Fibroblast of skin of back (primary cell): Measurements from ENCODE around the gene DTX3.
"Not testable (repeated sequence)": the region's sequence is repeated elsewhere in the genome, so short reads cannot be mapped to it uniquely, and the experiment has no call there.

Source experiments
- DNase-seq: peaks from one replicate; pipeline ENCODE4 v3.0.0-alpha.2; 2013

DTX3 gene

DNA sequence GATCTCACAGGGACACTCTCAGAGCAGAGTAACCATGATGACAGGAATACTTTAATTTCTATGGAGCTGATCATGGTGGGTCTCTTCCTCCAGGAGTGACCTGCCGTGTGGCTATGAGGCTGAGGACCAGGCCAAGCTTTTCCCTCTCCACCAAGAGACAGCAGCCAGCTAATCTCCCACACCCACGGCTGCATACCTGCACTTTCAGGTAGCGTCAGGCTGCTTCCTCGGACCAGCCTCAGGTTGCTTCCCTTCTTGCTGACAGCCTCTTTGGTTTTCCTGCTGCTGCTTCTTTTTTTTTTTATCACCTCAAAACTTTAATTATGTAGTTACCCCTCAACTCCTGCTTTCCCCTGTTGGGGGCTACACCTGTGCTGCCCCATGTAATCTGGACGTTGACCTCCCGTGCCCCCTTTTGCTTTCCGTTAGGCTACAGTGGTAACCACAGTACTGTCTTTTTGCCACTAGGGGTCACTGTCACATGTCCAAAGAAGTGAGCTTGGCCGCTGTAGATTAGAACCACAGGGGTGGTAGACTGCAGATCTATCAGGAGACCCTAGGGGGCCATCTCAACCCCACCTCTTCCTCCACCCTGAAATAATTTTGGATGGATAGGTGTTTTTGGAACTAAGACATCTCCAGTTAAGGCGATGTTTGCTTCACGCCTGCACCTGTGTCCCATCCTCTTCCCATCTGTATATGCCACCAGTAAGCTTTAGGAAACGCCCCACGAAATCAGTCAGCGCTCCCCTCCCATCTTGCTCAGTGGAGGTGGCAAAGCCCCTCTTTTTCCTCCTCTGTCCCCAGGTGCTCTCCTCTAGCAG lies 21.4 kb upstream of the DTX3 start:
- DNase-seq: peak; percentile 77

DNA sequence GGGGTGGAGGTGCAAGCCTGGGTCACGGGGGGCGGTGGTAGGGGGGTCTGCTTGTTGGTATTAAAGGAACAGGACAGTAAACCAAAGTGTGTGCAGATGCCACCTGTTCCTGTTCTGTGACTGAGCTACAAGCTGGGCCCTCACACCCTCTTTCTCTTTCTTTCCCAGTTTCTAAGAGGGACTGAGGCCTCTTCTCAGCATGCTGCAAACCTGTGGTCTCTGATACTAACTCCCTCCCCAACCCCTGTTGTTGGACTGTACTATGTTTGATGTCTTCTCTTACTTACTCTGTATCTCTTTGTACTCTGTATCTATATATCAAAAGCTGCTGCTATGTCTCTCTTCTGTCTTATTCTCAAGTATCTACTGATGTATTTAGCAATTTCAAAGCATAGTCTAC lies 20.6 kb upstream of the DTX3 start:
- no peak for DNase-seq

DNA sequence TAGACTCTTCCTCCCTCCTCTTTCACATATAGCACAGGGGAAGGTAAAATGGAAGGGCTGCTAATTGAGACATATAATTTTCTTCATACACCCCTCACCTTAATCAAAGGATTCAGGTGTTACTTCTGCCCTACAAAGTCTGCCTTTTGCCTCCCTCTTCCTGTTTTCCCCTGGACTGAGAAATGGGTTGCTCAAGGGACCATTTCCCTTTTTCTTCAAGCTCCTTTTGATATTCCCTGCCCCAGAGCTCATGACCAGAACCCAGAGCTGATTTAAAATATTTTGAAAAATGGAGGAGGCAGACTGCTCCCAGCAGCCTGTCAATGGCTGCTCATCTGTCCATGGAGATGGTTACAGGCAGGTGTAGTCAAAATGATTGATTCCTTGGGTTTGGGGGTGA lies 19.9 kb upstream of the DTX3 start:
- DNase-seq: no peak

DNA sequence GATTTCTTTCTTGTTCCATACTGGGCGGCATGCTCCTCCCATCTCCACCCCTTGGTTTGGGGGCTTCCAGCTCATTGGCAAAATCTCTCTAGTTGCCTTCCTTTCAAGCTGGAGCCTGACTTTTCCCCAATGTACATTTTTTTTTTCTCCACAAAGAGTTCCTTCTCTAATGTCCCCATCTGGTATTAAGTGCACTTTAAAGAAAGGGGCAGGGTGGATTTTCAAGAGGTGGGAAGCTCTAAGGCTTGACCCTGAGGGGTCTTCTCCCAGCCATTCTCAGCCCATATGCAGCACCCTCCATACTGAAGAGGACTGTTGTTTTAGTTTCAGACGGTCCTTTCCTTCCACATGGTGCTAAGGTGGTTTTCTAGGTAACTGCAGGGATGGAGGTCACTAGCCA lies 19.5 kb upstream of the DTX3 start:
- no peak for DNase-seq

DNA sequence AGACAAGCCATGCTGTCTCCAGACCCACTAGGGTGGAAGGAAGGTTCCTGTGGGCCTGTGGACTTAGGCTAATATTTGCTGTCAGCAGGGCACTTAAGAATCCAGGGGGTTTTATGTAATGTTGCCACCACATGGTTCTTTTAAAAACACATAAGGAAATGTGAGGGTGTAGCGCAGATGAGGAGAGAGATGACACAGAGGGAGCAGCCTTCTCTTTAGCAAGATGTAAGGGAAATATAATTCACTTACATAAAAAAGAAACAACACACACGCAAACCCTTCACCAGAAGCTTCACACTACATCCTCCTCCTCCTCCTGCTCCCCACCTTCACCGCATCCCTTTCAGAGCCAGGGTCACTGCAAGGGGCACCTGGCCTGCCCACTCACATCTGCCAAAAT lies 18.5 kb upstream of the DTX3 start:
- no peak for DNase-seq

DNA sequence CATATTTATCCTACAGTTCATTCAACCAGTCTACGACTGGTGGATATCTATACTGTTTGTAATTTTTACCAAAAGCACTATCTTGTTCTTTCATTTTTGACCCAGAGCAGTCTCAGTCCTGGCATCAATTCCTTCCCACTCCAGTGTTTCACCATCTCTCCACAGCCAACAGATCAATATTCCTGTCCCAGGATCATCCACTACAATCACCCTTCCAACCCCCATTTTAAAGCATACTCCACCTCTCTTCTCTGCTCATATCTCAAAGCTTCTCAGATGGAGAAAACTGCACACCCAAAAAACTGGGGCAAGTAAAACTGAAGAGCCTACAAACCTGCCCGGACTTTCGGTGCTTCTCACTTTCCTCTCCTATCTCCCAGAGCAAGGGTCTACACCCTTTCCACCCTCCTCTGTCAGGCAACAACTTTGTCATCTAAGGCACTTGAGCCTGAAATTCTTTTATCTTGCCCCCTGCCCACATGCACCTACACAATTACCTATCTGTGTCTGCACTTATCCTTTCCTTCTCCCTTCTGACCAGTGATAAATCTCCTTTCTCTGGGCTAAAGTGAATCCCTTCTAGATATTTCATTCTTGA lies 17.7 kb upstream of the DTX3 start:
- no peak for DNase-seq

DNA sequence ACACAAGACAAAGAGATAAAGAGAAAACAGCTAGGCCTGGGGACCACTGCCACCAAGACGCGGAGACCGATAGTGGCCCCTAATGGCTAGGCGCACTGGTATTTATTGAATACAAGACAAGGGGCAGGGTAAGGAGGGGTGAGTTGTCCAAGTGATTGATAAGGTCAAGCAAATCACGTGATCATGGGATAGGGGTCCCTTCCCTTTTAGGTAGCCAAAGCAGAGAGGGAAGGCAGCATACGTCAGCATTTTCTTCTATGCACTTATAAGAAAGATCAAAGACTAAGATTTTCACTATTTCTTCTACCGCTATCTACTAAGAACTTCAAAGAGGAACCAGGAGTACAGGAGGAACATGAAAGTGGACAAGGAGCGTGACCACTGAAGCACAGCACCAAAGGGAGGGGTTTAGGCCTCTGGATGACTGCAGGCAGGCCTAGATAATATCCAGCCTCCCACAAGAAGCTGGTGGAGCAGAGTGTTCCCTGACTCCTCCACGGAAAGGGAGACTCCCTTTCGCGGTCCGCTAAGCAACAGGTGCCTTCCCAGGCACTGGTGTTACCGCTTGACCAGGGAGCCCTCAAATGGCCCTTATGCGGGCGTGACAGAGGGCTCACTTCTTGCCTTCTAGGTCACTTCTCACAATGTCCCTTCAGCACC lies 15.5 kb upstream of the DTX3 start:
- DNase-seq: not testable (repeated sequence)

DNA sequence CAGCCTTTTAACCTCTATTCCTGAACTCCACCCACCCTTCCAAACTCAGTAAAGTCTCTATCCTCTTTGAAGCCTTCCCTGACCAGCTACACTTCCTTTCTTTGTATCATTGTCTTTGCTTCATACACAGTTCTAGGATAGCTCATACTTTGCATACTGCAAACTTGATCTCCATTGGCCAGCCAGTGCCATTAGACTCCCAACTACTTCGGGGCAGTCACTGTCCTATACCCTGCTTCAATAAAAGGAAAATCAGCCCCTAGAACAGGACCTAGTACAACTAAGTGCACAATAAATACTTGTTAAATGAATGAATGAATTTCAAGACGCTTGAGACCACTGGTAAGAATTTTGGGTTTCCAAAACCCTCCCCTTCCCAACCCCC lies 14.2 kb upstream of the DTX3 start:
- no peak for DNase-seq

DNA sequence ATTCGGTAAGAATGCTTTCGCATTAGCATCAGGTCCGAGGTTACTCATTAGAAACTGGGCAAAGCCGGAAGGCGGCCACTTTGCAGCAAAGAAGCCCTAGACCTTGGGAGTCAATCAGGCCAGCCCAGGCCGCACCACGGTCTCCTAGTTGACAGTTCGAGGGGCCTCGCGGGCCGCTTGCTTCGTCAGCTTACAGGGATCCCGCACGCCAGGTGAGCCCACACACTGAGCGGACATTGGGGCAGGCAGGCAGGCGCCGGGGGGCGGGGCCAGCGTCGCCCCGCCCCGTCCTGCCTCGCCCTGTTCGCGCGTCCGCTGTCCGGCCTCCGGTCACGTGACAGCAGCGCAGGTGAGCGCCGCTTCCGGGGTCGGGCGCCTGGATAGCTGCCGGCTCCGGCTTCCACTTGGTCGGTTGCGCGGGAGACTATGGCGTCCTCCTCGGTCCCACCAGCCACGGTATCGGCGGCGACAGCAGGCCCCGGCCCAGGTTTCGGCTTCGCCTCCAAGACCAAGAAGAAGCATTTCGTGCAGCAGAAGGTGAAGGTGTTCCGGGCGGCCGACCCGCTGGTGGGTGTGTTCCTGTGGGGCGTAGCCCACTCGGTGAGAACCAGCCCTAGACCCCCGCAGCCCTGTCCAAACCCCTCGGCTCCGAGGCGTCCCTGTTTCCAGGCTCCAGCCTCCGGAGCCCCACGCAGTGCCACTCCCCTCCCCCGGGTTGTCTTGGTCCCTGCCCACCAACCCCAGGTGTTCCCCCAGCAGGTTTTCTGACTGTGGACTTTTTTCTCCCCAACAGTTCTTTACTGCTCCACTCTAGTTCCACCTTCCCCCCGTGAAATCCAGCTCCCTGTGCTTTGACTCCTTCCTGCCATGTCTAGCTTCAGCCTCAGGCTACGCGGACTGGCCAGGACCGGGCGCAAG lies 13.5 kb upstream of the DTX3 start, which contains the start of gene PIP4K2C:
PIP4K2C (plus strand) TSS at position 329 of the 918 bp plus-strand sequence; CDS start at position 427, 98 bp downstream.
- DNase-seq: peak; percentile 47

DNA sequence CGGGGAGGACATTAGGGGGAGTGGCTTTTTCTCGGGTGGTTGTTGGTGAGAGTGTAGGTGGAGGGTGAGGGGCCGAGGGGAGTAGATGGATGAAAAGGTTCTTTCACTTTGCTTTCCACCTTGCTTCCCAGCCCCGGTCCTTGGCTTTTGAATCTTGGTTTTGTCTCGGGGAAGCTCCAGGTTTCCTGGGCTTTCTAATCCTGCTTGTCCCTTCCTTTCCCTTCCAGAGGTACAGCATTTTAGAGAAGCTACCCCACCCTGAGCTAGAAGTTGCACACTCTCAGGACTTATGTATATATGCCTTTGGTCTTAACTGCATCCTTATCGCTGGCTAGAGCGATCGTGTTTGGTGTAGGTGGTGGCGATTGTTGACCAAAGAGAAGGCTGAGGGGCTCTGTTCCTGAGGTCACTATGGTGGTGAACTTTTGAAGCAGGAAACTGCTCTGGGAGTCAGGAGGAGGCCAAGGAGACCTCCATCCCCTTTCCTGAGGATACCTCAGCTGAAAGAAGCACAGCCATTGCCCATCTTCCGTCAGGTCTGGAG lies 12.8 kb upstream of the DTX3 start:
- no peak for DNase-seq

DNA sequence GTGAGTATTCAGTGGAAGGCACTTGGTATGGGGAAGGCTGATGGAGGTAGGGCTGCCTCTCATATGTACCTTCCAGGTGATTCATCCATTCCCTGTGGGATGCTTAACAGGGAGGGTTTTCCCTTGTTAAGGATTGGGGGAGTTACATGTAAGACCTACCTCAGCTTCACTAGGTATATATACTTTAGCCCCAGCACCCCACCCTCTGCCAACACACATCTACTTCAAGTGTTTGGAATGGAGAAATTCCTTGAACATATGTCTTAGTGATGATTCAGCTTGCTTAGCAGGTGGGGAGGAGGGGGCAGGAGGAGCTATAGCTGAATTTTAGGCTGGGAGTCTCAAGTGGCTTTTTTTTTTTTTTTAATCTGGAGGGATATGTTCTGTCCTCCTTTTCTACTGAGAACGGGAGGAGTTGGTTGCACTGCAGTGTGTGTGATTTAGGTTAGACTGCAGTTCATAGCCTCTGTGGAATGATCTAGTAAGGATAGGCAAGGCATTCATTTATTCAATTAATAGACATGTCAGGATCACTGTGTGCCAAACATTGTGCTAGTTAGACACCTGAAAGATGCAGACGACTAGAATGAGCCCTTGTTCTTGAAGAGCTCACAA lies 12.0 kb upstream of the DTX3 start:
- peak; percentile 25 for DNase-seq

DNA sequence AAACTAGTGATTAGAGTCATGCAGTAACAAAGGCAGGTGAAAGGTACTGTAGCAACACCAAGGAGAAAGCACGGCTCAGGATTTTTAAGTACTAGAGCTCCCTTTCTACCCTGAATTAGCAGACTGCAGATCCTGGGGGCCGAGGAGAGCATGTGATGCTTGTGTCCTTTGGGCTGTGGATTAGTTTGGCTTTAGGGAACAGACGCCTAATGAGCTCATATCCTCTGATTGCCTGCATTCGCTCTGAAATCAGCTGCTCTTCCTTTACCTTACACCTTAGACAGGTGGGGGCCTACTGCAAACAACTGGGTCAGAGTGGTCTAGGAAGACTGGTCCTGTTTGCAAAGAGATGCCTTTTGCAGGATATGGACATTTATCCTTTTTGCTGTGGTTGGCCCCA lies 11.4 kb upstream of the DTX3 start:
- DNase-seq: no peak

DNA sequence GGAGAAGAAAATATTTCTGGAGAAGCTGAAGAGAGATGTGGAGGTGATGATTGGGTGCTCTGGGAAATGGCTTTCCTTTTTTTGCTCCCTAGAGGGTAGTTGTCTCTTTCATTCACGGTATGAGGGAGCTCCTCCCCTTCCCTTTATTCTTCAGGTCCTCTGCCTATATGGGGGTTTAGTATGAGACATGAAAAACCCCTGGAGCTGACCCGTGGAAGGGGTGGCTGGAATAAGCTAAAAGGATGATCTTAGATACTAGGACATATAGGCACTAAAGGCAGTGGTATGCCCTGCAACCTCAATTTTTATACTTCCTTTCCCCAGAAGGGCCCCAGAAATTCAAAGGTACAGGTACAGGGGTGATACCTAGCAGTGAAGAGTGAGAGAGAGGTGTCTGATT lies 4.2 kb upstream of the DTX3 start:
- DNase-seq: no peak

DNA sequence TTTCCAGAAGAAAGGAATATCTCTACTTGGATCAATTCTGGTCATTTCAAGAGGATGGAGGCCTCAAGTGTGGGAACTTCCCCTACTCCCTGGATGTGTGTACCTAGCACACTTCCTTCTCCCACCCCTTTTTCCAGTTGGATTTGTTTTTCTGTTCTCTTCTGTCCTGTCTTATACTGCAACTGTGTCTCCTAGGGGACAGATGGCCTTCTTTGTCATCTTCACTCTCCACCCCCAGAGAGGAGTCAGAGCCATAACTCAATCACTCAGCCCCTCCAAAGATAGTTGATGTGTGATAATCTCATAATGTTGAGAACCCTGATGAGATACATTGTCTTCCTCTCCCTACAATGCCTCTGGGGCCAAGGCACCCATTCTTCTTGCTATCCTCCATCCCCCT lies 2.1 kb upstream of the DTX3 start:
- no peak for DNase-seq

DNA sequence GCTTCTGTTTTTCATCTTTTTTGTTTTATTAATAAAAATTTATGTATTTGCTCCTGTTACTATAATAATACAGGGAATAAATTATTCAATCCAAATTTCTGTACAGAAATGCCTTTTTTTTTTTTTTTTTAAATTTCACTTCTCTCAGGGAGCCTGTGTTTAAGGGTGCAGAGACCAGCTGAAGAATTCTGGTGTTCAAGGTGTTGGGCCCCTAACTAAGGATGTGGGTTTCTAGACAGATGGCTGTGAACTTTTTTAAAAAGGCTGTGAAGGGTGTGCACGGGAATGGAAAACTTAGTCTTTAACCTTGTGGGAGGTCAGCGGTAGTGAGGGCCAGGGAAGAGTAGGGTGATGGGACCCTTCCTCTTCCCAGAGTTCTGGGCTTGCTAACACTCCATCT lies 1.3 kb upstream of the DTX3 start:
- no peak for DNase-seq

DNA sequence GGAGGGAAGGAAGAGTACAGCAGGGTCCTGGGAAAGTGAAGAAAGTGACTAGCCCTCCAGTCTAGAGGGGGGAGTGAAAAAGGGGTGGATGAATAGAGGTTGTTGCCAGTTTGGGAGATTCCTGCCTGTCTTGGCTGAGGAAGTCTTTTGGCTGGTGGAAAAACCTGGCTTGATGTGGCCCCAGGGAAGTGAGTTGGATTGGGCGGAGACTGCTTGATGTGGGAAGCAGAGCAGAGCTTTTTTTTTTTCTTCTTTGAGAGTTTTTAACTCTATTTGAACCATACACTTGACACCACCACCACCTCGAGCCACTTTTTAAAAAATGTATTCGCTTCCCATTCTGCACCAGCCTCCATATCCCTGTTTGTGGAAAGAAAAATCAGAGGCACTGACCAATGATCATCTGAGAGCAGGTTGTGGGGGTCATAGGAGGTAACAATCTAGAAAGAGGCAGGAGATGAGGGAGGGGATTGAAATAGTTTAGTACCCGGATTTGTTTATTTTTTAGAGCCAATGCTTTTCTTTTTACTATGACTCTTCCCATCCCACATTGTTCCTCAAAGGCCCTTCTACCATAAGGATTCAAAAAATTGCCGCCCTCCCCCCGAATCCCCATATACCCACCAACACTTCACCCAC lies 690 bp upstream of the DTX3 start:
- DNase-seq: peak; percentile 24

DNA sequence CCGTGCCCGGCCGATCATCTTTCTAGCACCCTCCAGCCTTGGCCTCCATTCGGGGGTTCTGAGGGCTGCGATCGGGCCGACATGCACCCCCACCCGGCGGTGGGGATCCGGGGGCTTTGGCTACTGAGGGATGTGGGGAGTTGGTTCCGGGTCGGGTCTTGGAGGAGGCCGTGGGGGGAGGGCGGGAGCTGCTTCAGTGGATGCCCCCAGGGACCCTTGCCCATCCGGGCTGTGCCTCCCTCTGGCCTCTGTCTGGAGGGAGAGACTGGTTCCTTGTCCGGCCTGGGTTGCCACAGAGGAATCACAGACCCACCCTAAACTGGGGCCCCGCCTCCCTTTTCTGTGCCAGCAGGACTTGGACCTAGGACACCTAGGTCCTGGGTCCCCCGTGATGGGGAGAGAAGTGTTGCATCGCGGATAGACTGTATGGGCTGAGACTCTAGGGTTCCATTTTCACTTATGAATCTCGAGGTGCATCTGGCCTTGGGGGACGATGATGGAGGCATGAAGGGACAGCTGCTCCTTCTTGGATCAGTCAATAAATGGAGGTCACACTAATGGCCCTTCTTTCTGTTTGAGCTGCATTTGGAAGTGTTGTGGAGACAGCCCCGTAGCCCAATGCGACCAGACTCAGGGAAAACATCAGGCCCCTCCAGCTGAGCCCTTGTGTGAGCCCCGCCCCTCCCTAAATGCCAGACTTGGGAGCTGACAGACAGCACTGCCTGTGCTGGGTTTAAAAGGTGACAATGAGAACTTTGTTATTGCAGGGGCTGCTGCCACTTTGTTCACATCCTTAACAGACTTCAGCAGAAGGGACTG lies 577 bp downstream of the DTX3 start:
- no peak for DNase-seq

DNA sequence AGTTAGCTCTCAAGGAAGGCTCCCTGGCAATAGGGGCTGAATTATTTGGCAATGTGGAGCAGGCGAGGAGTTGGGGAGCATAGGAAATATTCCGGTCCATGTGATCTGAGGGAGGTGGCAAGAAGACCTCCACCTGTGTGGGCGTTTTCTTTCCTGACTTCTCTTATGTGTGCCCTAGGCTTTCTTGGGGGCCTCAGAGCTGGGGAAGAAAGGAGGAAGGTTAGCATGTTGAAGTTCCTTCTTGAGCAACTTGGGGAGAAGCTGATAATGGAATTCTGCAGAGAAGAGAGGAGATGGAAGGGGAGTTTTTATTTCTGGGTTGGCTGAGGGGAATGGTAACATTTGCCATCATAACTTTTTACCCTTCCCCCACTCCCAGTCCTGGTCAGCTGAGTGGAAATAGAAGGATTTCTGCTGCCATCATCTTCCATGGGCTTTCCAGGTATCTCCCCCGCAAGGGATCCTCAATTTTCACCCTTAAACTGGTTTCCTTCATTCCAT lies 1.2 kb downstream of the DTX3 start:
- DNase-seq: no peak

DNA sequence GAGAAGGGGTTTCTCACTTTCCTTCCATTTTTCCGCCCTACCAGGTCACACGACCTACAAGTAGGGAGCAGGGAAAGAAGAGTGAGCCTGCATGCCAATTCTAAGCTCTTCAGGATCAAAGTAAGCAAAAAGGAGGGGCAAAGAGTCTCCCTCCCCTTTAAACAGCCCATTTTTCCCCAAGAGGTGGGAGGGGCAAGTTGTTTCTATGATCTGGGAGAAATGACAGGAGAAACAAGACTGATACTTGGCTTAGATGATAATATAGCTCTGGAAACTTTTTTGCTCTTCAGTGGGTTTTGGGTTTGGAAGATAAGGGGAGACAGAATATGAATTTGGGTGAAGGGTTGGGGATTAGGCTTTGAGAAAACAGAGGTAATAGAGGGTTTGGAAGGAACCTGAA lies 1.8 kb downstream of the DTX3 start:
- no peak for DNase-seq

DNA sequence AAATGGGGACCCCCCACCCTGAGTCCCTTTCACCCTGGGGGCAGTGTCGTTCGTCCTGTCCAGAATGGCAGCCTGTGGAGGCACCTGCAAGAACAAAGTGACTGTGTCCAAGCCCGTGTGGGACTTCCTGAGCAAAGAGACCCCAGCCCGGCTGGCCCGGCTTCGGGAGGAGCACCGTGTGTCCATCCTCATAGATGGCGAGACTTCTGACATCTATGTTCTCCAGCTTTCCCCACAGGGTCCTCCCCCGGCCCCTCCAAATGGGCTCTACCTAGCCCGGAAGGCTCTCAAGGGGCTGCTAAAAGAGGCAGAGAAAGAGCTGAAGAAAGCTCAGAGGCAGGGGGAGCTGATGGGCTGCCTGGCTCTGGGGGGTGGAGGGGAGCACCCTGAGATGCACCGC lies 2.2 kb downstream of the DTX3 start:
- DNase-seq: no peak
